WTC11 (cell line): ENCODE results near the gene MOB2. TPM values are rescaled to one million over a fixed set of nuclear protein-coding genes. Genes with fewer than 3 reads are reported as not detected.

ENCODE experiments used
- ATAC-seq: fragments of 200-7000 bp; cut with Tn5 transposase; 2 replicates; pipeline ENCODE4 v1.10.0; 2021; ENCODE audit warnings: mild to moderate bottlenecking, moderate library complexity
- CTCF ChIA-PET: fragments of 300-600 bp; sonication (Branson Sonifier 250); formaldehyde crosslinking; loops from one replicate; lab custom pipeline; 2021; ENCODE audit warnings: antibody characterized with exemption; lab: Charles Lee
- POLR2A ChIA-PET: fragments of 350-600 bp; sonication (Branson Sonifier 250); formaldehyde crosslinking; loops from one replicate; lab custom pipeline; 2021; ENCODE audit warnings: antibody characterized with exemption; lab: Charles Lee
- DNase-seq: peaks from one replicate; pipeline ENCODE4 v3.0.0; 2021; ENCODE audit warnings: low spot score
- H3K27ac Mint-ChIP-seq: 2 replicates; pipeline ENCODE4 v1.8.0; 2021; ENCODE audit warnings: mixed read lengths
- H3K27me3 Mint-ChIP-seq: 2 replicates; pipeline ENCODE4 v1.8.0; 2021; ENCODE audit warnings: low read depth, mild to moderate bottlenecking, moderate library complexity, mixed read lengths
- H3K36me3 Mint-ChIP-seq: 2 replicates; pipeline ENCODE4 v1.8.0; 2021; ENCODE audit warnings: mixed read lengths
- H3K4me1 Mint-ChIP-seq: 2 replicates; pipeline ENCODE4 v1.8.0; 2022; ENCODE audit warnings: mixed read lengths
- H3K4me3 Mint-ChIP-seq: 2 replicates; pipeline ENCODE4 v1.8.0; 2021; ENCODE audit warnings: mild to moderate bottlenecking, moderate library complexity, mixed read lengths
- H3K9me3 Mint-ChIP-seq: 2 replicates; pipeline ENCODE4 v1.8.0; 2021; ENCODE audit warnings: mixed read lengths
- ATF3 ChIP-seq: sonication (generic); formaldehyde crosslinking; conservative IDR thresholded peaks from 2 replicates; pipeline ENCODE4 v1.8.1; 2022; ENCODE audit warnings: mild to moderate bottlenecking, missing genetic modification reagents
- CREM ChIP-seq: sonication (generic); formaldehyde crosslinking; IDR thresholded peaks from 2 replicates; pipeline ENCODE4 v1.8.1; 2022; ENCODE audit warnings: mild to moderate bottlenecking, missing genetic modification reagents, moderate library complexity
- E2F5 ChIP-seq: sonication (generic); formaldehyde crosslinking; IDR thresholded peaks from 2 replicates; pipeline ENCODE4 v1.8.1; 2022; ENCODE audit warnings: mild to moderate bottlenecking, moderate library complexity, missing genetic modification reagents
- ERG ChIP-seq: fragments of 250-450 bp; sonication (Bioruptor Pico); IDR thresholded peaks from 2 replicates; pipeline ENCODE4 v1.8.0; 2021; ENCODE audit warnings: mild to moderate bottlenecking
- ETV6 ChIP-seq: sonication (generic); formaldehyde crosslinking; IDR thresholded peaks from 2 replicates; pipeline ENCODE4 v1.8.1; 2022; ENCODE audit warnings: mild to moderate bottlenecking, missing genetic modification reagents
- GABPB1 ChIP-seq: sonication (generic); formaldehyde crosslinking; IDR thresholded peaks from 2 replicates; pipeline ENCODE4 v1.8.1; 2023; ENCODE audit warnings: mild to moderate bottlenecking, missing genetic modification reagents
- GTF2I ChIP-seq: fragments of 250-450 bp; sonication (Bioruptor Pico); conservative IDR thresholded peaks from 2 replicates; pipeline ENCODE4 v1.4.0; 2021; ENCODE audit warnings: mild to moderate bottlenecking
- IRF1 ChIP-seq: sonication (generic); formaldehyde crosslinking; IDR thresholded peaks from 2 replicates; pipeline ENCODE4 v1.8.0; 2023; ENCODE audit warnings: missing genetic modification reagents
- IRF2 ChIP-seq: sonication (generic); formaldehyde crosslinking; IDR thresholded peaks from 2 replicates; pipeline ENCODE4 v1.8.0; 2022; ENCODE audit warnings: low read depth, missing genetic modification reagents, borderline replicate concordance
- NFATC4 ChIP-seq: fragments of 250-450 bp; sonication (Bioruptor Pico); IDR thresholded peaks from 2 replicates; pipeline ENCODE4 v1.9.0; 2021; ENCODE audit warnings: mild to moderate bottlenecking
- NFYB ChIP-seq: sonication (generic); formaldehyde crosslinking; conservative IDR thresholded peaks from 2 replicates; pipeline ENCODE4 v1.8.0; 2022; ENCODE audit warnings: low read depth, missing genetic modification reagents
- NR2C2 ChIP-seq: sonication (generic); formaldehyde crosslinking; IDR thresholded peaks from 2 replicates; pipeline ENCODE4 v1.8.0; 2022; ENCODE audit warnings: mild to moderate bottlenecking, missing genetic modification reagents
- OVOL2 ChIP-seq: fragments of 250-450 bp; sonication (Bioruptor Pico); IDR thresholded peaks from 2 replicates; pipeline ENCODE4 v1.9.0; 2021; ENCODE audit warnings: mild to moderate bottlenecking, borderline replicate concordance
- RELA ChIP-seq: sonication (generic); formaldehyde crosslinking; IDR thresholded peaks from 2 replicates; pipeline ENCODE4 v1.8.1; 2022; ENCODE audit warnings: missing genetic modification reagents, mild to moderate bottlenecking, borderline replicate concordance
- ZNF317 ChIP-seq: sonication (generic); formaldehyde crosslinking; IDR thresholded peaks from 2 replicates; pipeline ENCODE4 v1.8.1; 2023; ENCODE audit warnings: low read depth, mild to moderate bottlenecking, moderate library complexity, missing genetic modification reagents, borderline replicate concordance
- ZNF423 ChIP-seq: fragments of 250-450 bp; sonication (Bioruptor Pico); IDR thresholded peaks from 2 replicates; pipeline ENCODE4 v2.1.2; 2022; ENCODE audit warnings: mild to moderate bottlenecking, moderate library complexity
- ZNF425 ChIP-seq: fragments of 250-450 bp; sonication (Bioruptor Pico); conservative IDR thresholded peaks from 2 replicates; pipeline ENCODE4 v1.9.0; 2021; ENCODE audit warnings: mild to moderate bottlenecking
- ZNF512 ChIP-seq: sonication (generic); formaldehyde crosslinking; IDR thresholded peaks from 2 replicates; pipeline ENCODE4 v1.8.1; 2022; ENCODE audit warnings: missing genetic modification reagents, borderline replicate concordance
- ZNF532 ChIP-seq: fragments of 250-450 bp; sonication (Bioruptor Pico); IDR thresholded peaks from 2 replicates; pipeline ENCODE4 v1.9.0; 2021; ENCODE audit warnings: mild to moderate bottlenecking, borderline replicate concordance
- ZNF671 ChIP-seq: fragments of 250-450 bp; sonication (Bioruptor Pico); IDR thresholded peaks from 2 replicates; pipeline ENCODE4 v1.8.0; 2021; ENCODE audit warnings: mild to moderate bottlenecking
- ZSCAN18 ChIP-seq: fragments of 250-450 bp; sonication (Bioruptor Pico); IDR thresholded peaks from 2 replicates; pipeline ENCODE4 v2.1.2; 2022; ENCODE audit warnings: mild to moderate bottlenecking, moderate library complexity
- total RNA-seq: library from RNA; stranded (reverse); gene quantifications from 3 replicates; pipeline ENCODE4 v1.2.3, GENCODE V29; 2021

Gene MOB2
- total RNA-seq, 1 experiment from 2014 or later: 21.7 TPM

- Mint-ChIP-seq H3K9me3 (no peaks in the 10 kb centered on the region), H3K4me3 (no peak overlapping the region), H3K27ac (no peak overlapping the region), H3K27me3 (no peaks in the 10 kb centered on the region), H3K4me1 (no peaks in the 10 kb centered on the region), H3K36me3 (peaks cover 2% of the 10 kb centered on the region; the same call in 1 of the 2 replicates)
- POLR2A ChIA-PET: interaction anchor here (0.6 kb wide), 1 partner anchor 764 kb away, joined by 3 read pairs; no protein-coding TSS in a partner anchor
- CTCF ChIA-PET: interaction anchor here (0.8 to 1.3 kb wide), 2 partner anchors 10 to 431 kb away, joined by 3 to 5 read pairs; no protein-coding TSS in a partner anchor
- TF ChIP-seq ATF3 (CRISPR knock-in tag): no peak
- TF ChIP-seq IRF2 (CRISPR knock-in tag): no peak
- TF ChIP-seq ZNF671: no peak
- TF ChIP-seq NFATC4 (CRISPR knock-in tag): no peak
- no peak for TF ChIP-seq RELA (CRISPR knock-in tag)
- TF ChIP-seq GTF2I: no peak
- TF ChIP-seq ETV6 (CRISPR knock-in tag): no peak
- TF ChIP-seq ERG (CRISPR knock-in tag): no peak
- TF ChIP-seq E2F5 (CRISPR knock-in tag): no peak
- TF ChIP-seq ZNF317 (CRISPR knock-in tag): no peak
- TF ChIP-seq IRF1: no peak
- no peak for TF ChIP-seq ZNF425 (CRISPR knock-in tag)
- TF ChIP-seq ZSCAN18 (CRISPR knock-in tag): no peak
- no peak for TF ChIP-seq GABPB1 (CRISPR knock-in tag)
- no peak for TF ChIP-seq OVOL2 (CRISPR knock-in tag)
- TF ChIP-seq NFYB (CRISPR knock-in tag): no peak
- no peak for DNase-seq
- ATAC-seq: no peak
Measured at GRCh38 chr11:1445741-1446445, 40.7 kb downstream of the MOB2 start.

GRCh38 chr11:1444823-1445422 is 41.7 kb downstream of the MOB2 start:
- no peak overlapping the region for H3K4me3 Mint-ChIP-seq
- POLR2A ChIA-PET: no interaction called here
- no peaks in the 10 kb centered on the region for H3K4me1 Mint-ChIP-seq
- H3K27ac Mint-ChIP-seq: no peak overlapping the region
- no peaks in the 10 kb centered on the region for H3K9me3 Mint-ChIP-seq
- H3K27me3 Mint-ChIP-seq: no peaks in the 10 kb centered on the region
- DNase-seq (no peak), ATAC-seq (no peak)
- CTCF ChIA-PET: interaction anchor here (1.5 kb wide), 1 partner anchor 9 kb away, joined by 3 read pairs; no protein-coding TSS in a partner anchor
- H3K36me3 Mint-ChIP-seq: peaks cover 2% of the 10 kb centered on the region; the same call in 1 of the 2 replicates
- no peak for TF ChIP-seq ZNF423 (CRISPR knock-in tag)
- no peak for TF ChIP-seq CREM (CRISPR knock-in tag)
- TF ChIP-seq ZNF532: no peak
- TF ChIP-seq NR2C2 (CRISPR knock-in tag): no peak
- TF ChIP-seq ZNF512 (CRISPR knock-in tag): no peak
- no peak for TF ChIP-seq GABPB1 (CRISPR knock-in tag)
